Uterus (tissue), 4 donors: ENCODE measurements around the gene PCDHB10. TPM values are rescaled to one million over a fixed set of nuclear protein-coding genes. Genes with fewer than 3 reads are reported as not detected.
"Not testable (repeated sequence)": the region's sequence is repeated elsewhere in the genome, so short reads cannot be mapped to it uniquely, and the experiment has no call there.

Source experiments
- DNase-seq, 2 donors: peaks; one replicate each; pipeline ENCODE4 v3.0.0-alpha.2; 2019 to 2020
- H3K27ac ChIP-seq, 2 donors: fragments of 200-600 bp; sonication (generic); 1 replicate in 1 of 2; 2 replicates in 1 of 2; pipeline ENCODE4 v1.5.1; 2016 to 2018
- H3K27me3 ChIP-seq, 2 donors: fragments of 200-600 bp; sonication (generic); one replicate each; pipeline ENCODE4 v1.5.1; 2018 to 2019; ENCODE audit warnings: control low read depth in 1 of 2
- H3K36me3 ChIP-seq, 2 donors: fragments of 200-600 bp; sonication (generic); one replicate each; pipeline ENCODE4 v1.5.1; 2019; ENCODE audit warnings: control low read depth in 1 of 2
- H3K4me1 ChIP-seq, 2 donors: fragments of 200-600 bp; sonication (generic); one replicate each; pipeline ENCODE4 v1.5.1; 2018 to 2019; ENCODE audit warnings: control low read depth in 1 of 2
- H3K4me3 ChIP-seq, 2 donors: fragments of 200-600 bp; sonication (generic); 1 replicate in 1 of 2; 2 replicates in 1 of 2; pipeline ENCODE4 v1.5.1; 2018 to 2019; ENCODE audit warnings: mild to moderate bottlenecking in 1 of 2
- H3K9me3 ChIP-seq, 2 donors: fragments of 200-600 bp; sonication (generic); one replicate each; pipeline ENCODE4 v1.5.1; 2019; ENCODE audit warnings: control low read depth in 1 of 2
- CTCF ChIP-seq, 4 experiments: fragments of 200-600 bp in 2 of 4; fragments of 450-650 bp in 2 of 4; sonication (generic) in 2 of 4; IDR thresholded peaks; one replicate each; pipeline ENCODE4 v1.5.1; 2016 to 2019; ENCODE audit warnings: antibody characterized with exemption in 4 of 4, mild to moderate bottlenecking in 2 of 4, moderate library complexity in 1 of 4
- POLR2A ChIP-seq, 2 donors: fragments of 450-650 bp; IDR thresholded peaks; one replicate each; pipeline ENCODE4 v1.6.1; 2016; ENCODE audit warnings: antibody characterized with exemption in 2 of 2, mild to moderate bottlenecking in 1 of 2, moderate library complexity in 1 of 2
- intact Hi-C: fragments of 100-400 bp; cut with DNase I; formaldehyde crosslinking; loops from one replicate; pipeline ENCODE4 v1.15.1; 2023; ENCODE audit warnings: low total_unique reads
- total RNA-seq, 4 donors: library from RNA; depleted of rRNA in 3 of 4; stranded (reverse); fragments of >200 nt in 3 of 4; gene quantifications; one replicate each; pipeline versions ENCODE4 v1.1.0 to v1.2.4, GENCODE V29; 2014 to 2023
- donor health status: DM: yes; HTN: yes; CAD: no.

Gene PCDHB10
- total RNA-seq, 4 donors from 2014 or later, result 2.6 to 8.3 (median 4.7) TPM

- H3K4me1 ChIP-seq, intact Hi-C loops, H3K4me3 ChIP-seq, DNase-seq, H3K27ac ChIP-seq, H3K36me3 ChIP-seq, H3K27me3 ChIP-seq: not testable (repeated sequence)
- H3K9me3 ChIP-seq, result peaks cover 3 to 56% of the 10 kb centered on the region in 2 donors
Measured at GRCh38 chr5:141179876-141180275, 12.3 kb upstream of the PCDHB10 start.

DNA sequence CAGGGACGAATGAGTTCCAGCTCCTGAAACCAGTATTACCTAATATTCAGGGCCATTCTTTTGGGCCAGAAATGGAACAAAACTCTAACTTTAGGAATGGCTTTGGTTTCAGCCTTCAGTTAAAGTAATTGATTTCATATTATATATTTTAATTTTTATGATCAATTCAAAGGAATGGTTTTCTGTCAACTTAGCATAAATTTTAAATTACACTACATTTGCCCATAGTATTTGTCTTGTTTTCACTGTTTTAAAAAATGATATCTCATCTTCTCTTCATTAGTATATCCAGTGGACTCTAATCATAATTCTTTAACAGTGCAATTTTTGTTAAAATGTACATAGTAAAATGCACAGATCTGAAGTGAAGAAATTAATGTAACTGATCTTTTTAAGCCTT, 11.8 kb upstream of the PCDHB10 start:
- Histone ChIP-seq H3K27me3 (peaks cover 0 to 5% of the 10 kb centered on the region in 2 donors), H3K9me3 (peaks cover 2 to 56% of the 10 kb centered on the region in 2 donors), H3K27ac (no peak overlapping the region), H3K4me1 (no peaks in the 10 kb centered on the region), H3K36me3 (no peaks in the 10 kb centered on the region), H3K4me3 (no peak overlapping the region)
- intact Hi-C loops, result no loop called here
- TF ChIP-seq POLR2A (IDR thresholded peaks at IDR 0.05), result no peak
- TF ChIP-seq CTCF (IDR thresholded peaks at IDR 0.05), result no peak
- DNase-seq, result no peak

- peak; percentile 39 to 46 for DNase-seq
- no peak within 1 kb of the TSS for H3K27ac ChIP-seq
- intact Hi-C loops, result no loop called here
- H3K4me3 ChIP-seq, result peak within 1 kb of the TSS; percentile 1 to 37
- H3K36me3 ChIP-seq, result no peaks in the 10 kb centered on the region
- peaks cover 0 to 55% of the 10 kb centered on the region in 2 donors for H3K9me3 ChIP-seq
- TF ChIP-seq POLR2A (IDR thresholded peaks at IDR 0.05) (no peak), CTCF (IDR thresholded peaks at IDR 0.05) (peak; percentile 17 to 40 (median 32))
- H3K27me3 ChIP-seq, result peaks cover 0 to 3% of the 10 kb centered on the region in 2 donors
- H3K4me1 ChIP-seq, result no peaks in the 10 kb centered on the region
Measured at GRCh38 chr5:141182248-141182647, 9.9 kb upstream of the PCDHB10 start, which contains the start of gene PCDHB16. PCDHB16 (plus strand) TSS chr5:141182387; CDS start chr5:141182560, 173 bp downstream.

GRCh38 chr5:141184117-141184855, 7.9 kb upstream of the PCDHB10 start:
- H3K36me3 ChIP-seq, DNase-seq, H3K27me3 ChIP-seq, H3K4me3 ChIP-seq, H3K4me1 ChIP-seq, H3K27ac ChIP-seq, intact Hi-C loops: not testable (repeated sequence)
- H3K9me3 ChIP-seq, result peaks cover 0 to 54% of the 10 kb centered on the region in 2 donors

GRCh38 chr5:141186897-141187512, 5.1 kb upstream of the PCDHB10 start, which contains the start of gene PCDHB9:
PCDHB9 (plus strand) TSS chr5:141187161; CDS start chr5:141187319, 158 bp downstream.
- H3K9me3 ChIP-seq, result peaks cover 3 to 73% of the 10 kb centered on the region in 2 donors
- H3K4me1 ChIP-seq, result no peaks in the 10 kb centered on the region
- no peaks in the 10 kb centered on the region for H3K27me3 ChIP-seq
- no peaks in the 10 kb centered on the region for H3K36me3 ChIP-seq
- intact Hi-C loops, result no loop called here
- no peak within 1 kb of the TSS for H3K4me3 ChIP-seq
- TF ChIP-seq POLR2A (IDR thresholded peaks at IDR 0.05) (no peak), CTCF (IDR thresholded peaks at IDR 0.05) (peak in 1 of 4 experiments; percentile 2)
- no peak for DNase-seq
- H3K27ac ChIP-seq, result no peak within 1 kb of the TSS

DNA sequence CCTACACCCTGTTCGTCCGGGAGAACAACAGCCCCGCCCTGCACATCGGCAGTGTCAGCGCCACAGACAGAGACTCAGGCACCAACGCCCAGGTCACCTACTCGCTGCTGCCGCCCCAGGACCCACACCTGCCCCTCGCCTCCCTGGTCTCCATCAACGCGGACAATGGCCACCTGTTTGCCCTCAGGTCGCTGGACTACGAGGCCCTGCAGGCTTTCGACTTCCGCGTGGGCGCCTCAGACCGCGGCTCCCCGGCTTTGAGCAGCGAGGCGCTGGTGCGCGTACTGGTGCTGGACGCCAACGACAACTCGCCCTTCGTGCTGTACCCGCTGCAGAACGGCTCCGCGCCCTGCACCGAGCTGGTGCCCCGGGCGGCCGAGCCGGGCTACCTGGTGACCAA, 3.5 kb upstream of the PCDHB10 start:
- DNase-seq, H3K4me3 ChIP-seq, intact Hi-C loops, H3K4me1 ChIP-seq, H3K36me3 ChIP-seq, H3K27me3 ChIP-seq, H3K27ac ChIP-seq: not testable (repeated sequence)
- H3K9me3 ChIP-seq, result peaks cover 3 to 71% of the 10 kb centered on the region in 2 donors

DNA sequence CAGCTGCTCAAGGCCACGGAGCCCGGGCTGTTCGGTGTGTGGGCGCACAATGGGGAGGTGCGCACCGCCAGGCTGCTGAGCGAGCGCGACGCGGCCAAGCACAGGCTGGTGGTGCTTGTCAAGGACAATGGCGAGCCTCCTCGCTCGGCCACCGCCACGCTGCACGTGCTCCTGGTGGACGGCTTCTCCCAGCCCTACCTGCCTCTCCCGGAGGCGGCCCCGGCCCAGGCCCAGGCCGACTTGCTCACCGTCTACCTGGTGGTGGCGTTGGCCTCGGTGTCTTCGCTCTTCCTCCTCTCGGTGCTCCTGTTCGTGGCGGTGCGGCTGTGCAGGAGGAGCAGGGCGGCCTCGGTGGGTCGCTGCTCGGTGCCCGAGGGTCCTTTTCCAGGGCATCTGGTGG, 3.0 kb upstream of the PCDHB10 start:
- H3K36me3 ChIP-seq, H3K4me3 ChIP-seq, H3K27me3 ChIP-seq, intact Hi-C loops, H3K4me1 ChIP-seq, DNase-seq, H3K27ac ChIP-seq: not testable (repeated sequence)
- H3K9me3 ChIP-seq, result peaks cover 3 to 70% of the 10 kb centered on the region in 2 donors

- peaks cover 3 to 60% of the 10 kb centered on the region in 2 donors for H3K9me3 ChIP-seq
- H3K36me3 ChIP-seq, H3K4me3 ChIP-seq, H3K27ac ChIP-seq, H3K4me1 ChIP-seq, H3K27me3 ChIP-seq, intact Hi-C loops, DNase-seq: not testable (repeated sequence)
Measured at GRCh38 chr5:141194332-141194731, 2.2 kb downstream of the PCDHB10 start.
